SK-N-SH (cell line): ENCODE measurements around the gene SPATA16.

Experiments
- CHD2 ChIP-seq: fragments of 150-350 bp; IDR thresholded peaks from 2 replicates; pipeline ENCODE4 v1.6.1; 2018; ENCODE audit warnings: low read length; ENCODE audit not compliant: partially characterized antibody
- EP300 ChIP-seq, 2 experiments: IDR thresholded peaks; 2 replicates each; pipeline versions ENCODE4 v1.4.0 to v1.6.1; 2012; ENCODE audit warnings: borderline replicate concordance in 1 of 2, low read depth in 1 of 2, low read length in 1 of 2
- EZH2phosphoT487 ChIP-seq: fragments of 200-600 bp; sonication (generic); IDR thresholded peaks from 2 replicates; pipeline ENCODE4 v1.6.1; 2017; ENCODE audit warnings: low read depth, mixed run types, mild to moderate bottlenecking, antibody characterized with exemption, moderate library complexity, borderline replicate concordance
- POLR2AphosphoS5 ChIP-seq: IDR thresholded peaks from 2 replicates; pipeline ENCODE4 v1.6.1; 2012; ENCODE audit warnings: low read depth, low read length
- RAD21 ChIP-seq: IDR thresholded peaks from 2 replicates; pipeline ENCODE4 v1.6.1; 2012; ENCODE audit warnings: mild to moderate bottlenecking, low read length
- TAF1 ChIP-seq: IDR thresholded peaks from 2 replicates; pipeline ENCODE4 v1.6.1; 2012; ENCODE audit warnings: low read depth, mild to moderate bottlenecking, low read length, moderate library complexity, borderline replicate concordance
- USF1 ChIP-seq: IDR thresholded peaks from 2 replicates; pipeline ENCODE4 v1.4.0; 2012; ENCODE audit warnings: low read depth, borderline replicate concordance
- TF ChIP-seq, protein P1 (sequence below): fragments of 200-600 bp; sonication (generic); IDR thresholded peaks from 2 replicates; pipeline ENCODE4 v1.6.1; 2017; ENCODE audit warnings: antibody characterized with exemption, mild to moderate bottlenecking, moderate library complexity

DNA sequence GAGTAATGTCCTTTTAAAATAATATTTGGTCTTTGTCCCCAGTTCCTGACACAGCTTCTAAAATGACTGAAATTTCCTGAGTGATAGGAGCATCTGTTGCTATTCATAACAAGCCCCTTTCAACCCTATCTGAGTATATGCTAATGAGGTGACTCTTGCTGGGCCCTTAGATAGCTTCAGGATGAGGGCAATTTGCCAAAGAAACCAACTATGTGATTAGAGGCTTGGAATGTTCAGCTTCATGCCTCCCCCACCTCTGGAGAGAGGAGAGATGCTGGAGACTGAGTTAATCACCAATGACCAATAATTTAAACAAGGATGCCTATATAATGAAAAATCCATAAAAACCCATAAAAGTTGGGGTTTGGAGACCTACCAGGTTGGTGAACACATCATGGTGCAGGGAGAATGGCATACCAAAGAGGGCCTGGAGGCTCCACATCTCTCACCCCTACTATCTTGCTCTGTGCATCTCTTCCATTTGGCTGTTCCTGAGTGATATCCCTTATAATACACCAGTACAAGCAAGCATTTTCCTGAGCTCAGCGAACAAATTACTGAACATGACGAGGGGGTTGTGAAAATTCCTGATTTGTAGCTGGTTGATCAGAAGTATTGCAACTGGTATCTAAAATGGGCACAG, 201.3 kb downstream of the SPATA16 start:
- TF ChIP-seq POLR2AphosphoS5 (no peak), USF1 (no peak), EP300 (IDR thresholded peaks at IDR 0.05; ENCODE audit: borderline replicate concordance in 1 of 2, low read depth in 1 of 2, low read length in 1 of 2) (no peak), TAF1 (no peak), EZH2phosphoT487 (no peak), CHD2 (no peak), RAD21 (no peak)
- TF ChIP-seq, protein P1, sequence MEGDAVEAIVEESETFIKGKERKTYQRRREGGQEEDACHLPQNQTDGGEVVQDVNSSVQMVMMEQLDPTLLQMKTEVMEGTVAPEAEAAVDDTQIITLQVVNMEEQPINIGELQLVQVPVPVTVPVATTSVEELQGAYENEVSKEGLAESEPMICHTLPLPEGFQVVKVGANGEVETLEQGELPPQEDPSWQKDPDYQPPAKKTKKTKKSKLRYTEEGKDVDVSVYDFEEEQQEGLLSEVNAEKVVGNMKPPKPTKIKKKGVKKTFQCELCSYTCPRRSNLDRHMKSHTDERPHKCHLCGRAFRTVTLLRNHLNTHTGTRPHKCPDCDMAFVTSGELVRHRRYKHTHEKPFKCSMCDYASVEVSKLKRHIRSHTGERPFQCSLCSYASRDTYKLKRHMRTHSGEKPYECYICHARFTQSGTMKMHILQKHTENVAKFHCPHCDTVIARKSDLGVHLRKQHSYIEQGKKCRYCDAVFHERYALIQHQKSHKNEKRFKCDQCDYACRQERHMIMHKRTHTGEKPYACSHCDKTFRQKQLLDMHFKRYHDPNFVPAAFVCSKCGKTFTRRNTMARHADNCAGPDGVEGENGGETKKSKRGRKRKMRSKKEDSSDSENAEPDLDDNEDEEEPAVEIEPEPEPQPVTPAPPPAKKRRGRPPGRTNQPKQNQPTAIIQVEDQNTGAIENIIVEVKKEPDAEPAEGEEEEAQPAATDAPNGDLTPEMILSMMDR: no peak
